Measurements from ENCODE around the gene TRAPPC3L.

TRAPPC3L gene

GRCh38 chr6:116561377-116562018, 16.0 kb upstream of the TRAPPC3L start:
- POLR2A ChIA-PET: no interaction called here
- Histone ChIP-seq H3K36me3 (ENCODE audit: control insufficient read depth in 4 of 4, insufficient read depth in 4 of 4, low read length in 3 of 4) (no peaks in the 10 kb centered on the region), H3K4me1 (ENCODE audit: control extremely low read depth in 1 of 4, control insufficient read depth in 4 of 4, insufficient read depth in 4 of 4, low read length in 3 of 4) (peaks cover 0 to 11% (median 4%) of the 10 kb centered on the region in 4 experiments), H3K9me3 (ENCODE audit: control extremely low read depth in 1 of 5, control insufficient read depth in 4 of 5, insufficient read depth in 2 of 5, low read depth in 1 of 5, low read length in 4 of 5) (no peaks in the 10 kb centered on the region), H3K4me3 (ENCODE audit: control insufficient read depth in 1 of 7, extremely low read depth in 1 of 7, insufficient read depth in 4 of 7, low read depth in 2 of 7, low read length in 6 of 7) (no peak overlapping the region), H3K27me3 (replicated peaks in 2 of 5; ENCODE audit: control insufficient read depth in 4 of 5, insufficient read depth in 5 of 5, low read length in 4 of 5) (peaks cover 0 to 2% (median 0%) of the 10 kb centered on the region in 5 experiments), H3K27ac (ENCODE audit: insufficient read depth in 1 of 2, low read depth in 1 of 2, low read length in 2 of 2, poor library complexity in 1 of 2, severe bottlenecking in 2 of 2) (no peak overlapping the region)
- peak; percentile 71 to 83 (median 74) for DNase-seq
- 66% methylated on average over 7 of the region's 9 CpGs for WGBS (ENCODE audit: insufficient coverage)
- CTCF ChIA-PET: interaction anchor here (0.6 to 4.9 kb wide), 31 partner anchors 7 to 345 kb away, joined by 3 to 40 read pairs (median 4); partner anchors contain the start of genes CALHM4 and RWDD1

- peaks cover 0 to 8% (median 2%) of the 10 kb centered on the region in 4 experiments for H3K4me1 ChIP-seq (ENCODE audit: control extremely low read depth in 1 of 4, control insufficient read depth in 4 of 4, insufficient read depth in 4 of 4, low read length in 3 of 4)
- DNase-seq: no peak
- H3K27ac ChIP-seq (ENCODE audit: insufficient read depth in 1 of 2, low read depth in 1 of 2, low read length in 2 of 2, poor library complexity in 1 of 2, severe bottlenecking in 2 of 2): no peak overlapping the region
- no peaks in the 10 kb centered on the region for H3K9me3 ChIP-seq (ENCODE audit: control extremely low read depth in 1 of 5, control insufficient read depth in 4 of 5, insufficient read depth in 2 of 5, low read depth in 1 of 5, low read length in 4 of 5)
- WGBS (ENCODE audit: insufficient coverage): no CpG with 5 or more reads among the region's 2 CpGs
- H3K27me3 ChIP-seq (replicated peaks in 2 of 5; ENCODE audit: control insufficient read depth in 4 of 5, insufficient read depth in 5 of 5, low read length in 4 of 5): peaks cover 0 to 2% (median 0%) of the 10 kb centered on the region in 5 experiments
- ChIA-PET POLR2A (no interaction called here), CTCF (interaction anchor here (0.6 to 4.9 kb wide), 20 partner anchors 11 to 383 kb away, joined by 3 to 36 read pairs (median 4); partner anchors contain the start of gene RWDD1)
- H3K36me3 ChIP-seq (ENCODE audit: control insufficient read depth in 4 of 4, insufficient read depth in 4 of 4, low read length in 3 of 4): no peaks in the 10 kb centered on the region
- no peak overlapping the region for H3K4me3 ChIP-seq (ENCODE audit: control insufficient read depth in 1 of 7, extremely low read depth in 1 of 7, insufficient read depth in 4 of 7, low read depth in 2 of 7, low read length in 6 of 7)
Observed at GRCh38 chr6:116560130-116560529, 14.6 kb upstream of the TRAPPC3L start.

GRCh38 chr6:116557893-116558292, 12.4 kb upstream of the TRAPPC3L start:
- POLR2A ChIA-PET: no interaction called here
- 96% methylated on average over 5 of the region's 5 CpGs for WGBS (ENCODE audit: insufficient coverage)
- Histone ChIP-seq H3K4me1 (ENCODE audit: control extremely low read depth in 1 of 4, control insufficient read depth in 4 of 4, insufficient read depth in 4 of 4, low read length in 3 of 4) (no peaks in the 10 kb centered on the region), H3K36me3 (ENCODE audit: control insufficient read depth in 4 of 4, insufficient read depth in 4 of 4, low read length in 3 of 4) (no peaks in the 10 kb centered on the region), H3K27me3 (replicated peaks in 2 of 5; ENCODE audit: control insufficient read depth in 4 of 5, insufficient read depth in 5 of 5, low read length in 4 of 5) (no peaks in the 10 kb centered on the region), H3K4me3 (ENCODE audit: control insufficient read depth in 1 of 7, extremely low read depth in 1 of 7, insufficient read depth in 4 of 7, low read depth in 2 of 7, low read length in 6 of 7) (no peak overlapping the region), H3K9me3 (ENCODE audit: control extremely low read depth in 1 of 5, control insufficient read depth in 4 of 5, insufficient read depth in 2 of 5, low read depth in 1 of 5, low read length in 4 of 5) (no peaks in the 10 kb centered on the region), H3K27ac (ENCODE audit: insufficient read depth in 1 of 2, low read depth in 1 of 2, low read length in 2 of 2, poor library complexity in 1 of 2, severe bottlenecking in 2 of 2) (no peak overlapping the region)
- DNase-seq: no peak
- CTCF ChIA-PET: interaction anchor here (4.9 kb wide), 1 partner anchor 13 kb away, joined by 36 read pairs; the partner anchor contains the start of gene RWDD1

GRCh38 chr6:116556814-116557415, 11.4 kb upstream of the TRAPPC3L start:
- H3K4me1 ChIP-seq (ENCODE audit: control extremely low read depth in 1 of 4, control insufficient read depth in 4 of 4, insufficient read depth in 4 of 4, low read length in 3 of 4): no peaks in the 10 kb centered on the region
- DNase-seq: no peak
- no peak overlapping the region for H3K27ac ChIP-seq (ENCODE audit: insufficient read depth in 1 of 2, low read depth in 1 of 2, low read length in 2 of 2, poor library complexity in 1 of 2, severe bottlenecking in 2 of 2)

GRCh38 chr6:116556065-116556464, 10.6 kb upstream of the TRAPPC3L start:
- H3K27ac ChIP-seq (ENCODE audit: insufficient read depth in 1 of 2, low read depth in 1 of 2, low read length in 2 of 2, poor library complexity in 1 of 2, severe bottlenecking in 2 of 2): no peak overlapping the region
- ChIA-PET POLR2A (no interaction called here), CTCF (interaction anchor here (0.9 to 1.7 kb wide), 3 partner anchors 23 to 288 kb away, joined by 3 to 4 read pairs (median 3); no protein-coding TSS in a partner anchor)

More at GRCh38 chr6:116556814-116557415, 11.4 kb upstream of the TRAPPC3L start:
- ChIA-PET POLR2A (no interaction called here), CTCF (interaction anchor here (1.7 to 4.9 kb wide), 2 partner anchors 14 to 269 kb away, joined by 4 to 36 read pairs; partner anchors contain the start of gene RWDD1)
- no peaks in the 10 kb centered on the region for H3K27me3 ChIP-seq (replicated peaks in 2 of 5; ENCODE audit: control insufficient read depth in 4 of 5, insufficient read depth in 5 of 5, low read length in 4 of 5)
- H3K4me3 ChIP-seq (ENCODE audit: control insufficient read depth in 1 of 7, extremely low read depth in 1 of 7, insufficient read depth in 4 of 7, low read depth in 2 of 7, low read length in 6 of 7): no peak overlapping the region
- H3K36me3 ChIP-seq (ENCODE audit: control insufficient read depth in 4 of 4, insufficient read depth in 4 of 4, low read length in 3 of 4): no peaks in the 10 kb centered on the region
- H3K9me3 ChIP-seq (ENCODE audit: control extremely low read depth in 1 of 5, control insufficient read depth in 4 of 5, insufficient read depth in 2 of 5, low read depth in 1 of 5, low read length in 4 of 5): no peaks in the 10 kb centered on the region
- WGBS (ENCODE audit: insufficient coverage): 100% methylated on average over 3 of the region's 5 CpGs

GRCh38 chr6:116553451-116553850, 8.0 kb upstream of the TRAPPC3L start, which contains the start of gene CALHM4:
Gene CALHM4, plus strand, starts transcription at chr6:116553751. Its CDS starts 43 bp downstream, at chr6:116553794.
- POLR2A ChIA-PET: no interaction called here
- Histone ChIP-seq H3K27ac (ENCODE audit: insufficient read depth in 1 of 2, low read depth in 1 of 2, low read length in 2 of 2, poor library complexity in 1 of 2, severe bottlenecking in 2 of 2) (no peak within 1 kb of the TSS), H3K9me3 (ENCODE audit: control extremely low read depth in 1 of 5, control insufficient read depth in 4 of 5, insufficient read depth in 2 of 5, low read depth in 1 of 5, low read length in 4 of 5) (no peaks in the 10 kb centered on the region), H3K4me3 (ENCODE audit: control insufficient read depth in 1 of 7, extremely low read depth in 1 of 7, insufficient read depth in 4 of 7, low read depth in 2 of 7, low read length in 6 of 7) (no peak within 1 kb of the TSS), H3K36me3 (ENCODE audit: control insufficient read depth in 4 of 4, insufficient read depth in 4 of 4, low read length in 3 of 4) (no peaks in the 10 kb centered on the region), H3K27me3 (replicated peaks in 2 of 5; ENCODE audit: control insufficient read depth in 4 of 5, insufficient read depth in 5 of 5, low read length in 4 of 5) (no peaks in the 10 kb centered on the region), H3K4me1 (ENCODE audit: control extremely low read depth in 1 of 4, control insufficient read depth in 4 of 4, insufficient read depth in 4 of 4, low read length in 3 of 4) (no peaks in the 10 kb centered on the region)
- CTCF ChIA-PET: interaction anchor here (0.9 to 2.7 kb wide), 6 partner anchors 8 to 284 kb away, joined by 3 to 12 read pairs (median 6); no protein-coding TSS in a partner anchor
- DNase-seq: no peak

More at GRCh38 chr6:116556065-116556464, 10.6 kb upstream of the TRAPPC3L start:
- H3K4me3 ChIP-seq (ENCODE audit: control insufficient read depth in 1 of 7, extremely low read depth in 1 of 7, insufficient read depth in 4 of 7, low read depth in 2 of 7, low read length in 6 of 7): no peak overlapping the region
- H3K36me3 ChIP-seq (ENCODE audit: control insufficient read depth in 4 of 4, insufficient read depth in 4 of 4, low read length in 3 of 4): no peaks in the 10 kb centered on the region
- no peaks in the 10 kb centered on the region for H3K9me3 ChIP-seq (ENCODE audit: control extremely low read depth in 1 of 5, control insufficient read depth in 4 of 5, insufficient read depth in 2 of 5, low read depth in 1 of 5, low read length in 4 of 5)
- no peaks in the 10 kb centered on the region for H3K4me1 ChIP-seq (ENCODE audit: control extremely low read depth in 1 of 4, control insufficient read depth in 4 of 4, insufficient read depth in 4 of 4, low read length in 3 of 4)
- no peaks in the 10 kb centered on the region for H3K27me3 ChIP-seq (replicated peaks in 2 of 5; ENCODE audit: control insufficient read depth in 4 of 5, insufficient read depth in 5 of 5, low read length in 4 of 5)
- WGBS (ENCODE audit: insufficient coverage): no CpG with 5 or more reads among the region's 1 CpG
- DNase-seq: no peak

- Histone ChIP-seq H3K27ac (ENCODE audit: insufficient read depth in 1 of 2, low read depth in 1 of 2, low read length in 2 of 2, poor library complexity in 1 of 2, severe bottlenecking in 2 of 2) (no peak overlapping the region), H3K36me3 (ENCODE audit: control insufficient read depth in 4 of 4, insufficient read depth in 4 of 4, low read length in 3 of 4) (no peaks in the 10 kb centered on the region), H3K4me1 (ENCODE audit: control extremely low read depth in 1 of 4, control insufficient read depth in 4 of 4, insufficient read depth in 4 of 4, low read length in 3 of 4) (no peaks in the 10 kb centered on the region), H3K4me3 (ENCODE audit: control insufficient read depth in 1 of 7, extremely low read depth in 1 of 7, insufficient read depth in 4 of 7, low read depth in 2 of 7, low read length in 6 of 7) (no peak overlapping the region), H3K9me3 (ENCODE audit: control extremely low read depth in 1 of 5, control insufficient read depth in 4 of 5, insufficient read depth in 2 of 5, low read depth in 1 of 5, low read length in 4 of 5) (no peaks in the 10 kb centered on the region), H3K27me3 (replicated peaks in 2 of 5; ENCODE audit: control insufficient read depth in 4 of 5, insufficient read depth in 5 of 5, low read length in 4 of 5) (no peaks in the 10 kb centered on the region)
- no peak for DNase-seq
- WGBS (ENCODE audit: insufficient coverage): 95% methylated on average over 3 of the region's 4 CpGs
- ChIA-PET POLR2A (no interaction called here), CTCF (interaction anchor here (0.8 to 2.3 kb wide), 4 partner anchors 9 to 297 kb away, joined by 3 to 6 read pairs (median 3); no protein-coding TSS in a partner anchor)
Observed at GRCh38 chr6:116550796-116551195, 5.3 kb upstream of the TRAPPC3L start.
